ENCODE data around the gene YY1.
"Not testable (repeated sequence)": the region's sequence is repeated elsewhere in the genome, so short reads cannot be mapped to it uniquely, and the experiment has no call there.

YY1 gene
- total RNA-seq = 227 to 234 reads per million in 2 donors

- peak; percentile 100 for DNase-seq
Observed at GRCh38 chr14:100238419-100239210, at the start of gene YY1. YY1 (plus strand) TSS chr14:100239144; CDS start chr14:100239245, 101 bp downstream.

GRCh38 chr14:100190126-100190525, 48.8 kb upstream of the YY1 start:
- no peak for DNase-seq

GRCh38 chr14:100191584-100192249, 47.2 kb upstream of the YY1 start:
- no peak for DNase-seq

GRCh38 chr14:100192250-100192671, 46.7 kb upstream of the YY1 start:
- DNase-seq = no peak

GRCh38 chr14:100192672-100193416, 46.1 kb upstream of the YY1 start:
- DNase-seq = peak; percentile 98

GRCh38 chr14:100193417-100194357, 45.3 kb upstream of the YY1 start:
- DNase-seq = no peak

GRCh38 chr14:100199240-100199860, 39.6 kb upstream of the YY1 start:
- no peak for DNase-seq

GRCh38 chr14:100200311-100200710, 38.6 kb upstream of the YY1 start:
- DNase-seq = no peak

GRCh38 chr14:100201701-100202100, 37.2 kb upstream of the YY1 start:
- no peak for DNase-seq

- DNase-seq = no peak
Observed at GRCh38 chr14:100202712-100203111, 36.2 kb upstream of the YY1 start.

GRCh38 chr14:100203146-100203545, 35.8 kb upstream of the YY1 start:
- no peak for DNase-seq

- DNase-seq = no peak
Observed at GRCh38 chr14:100203962-100204834, 34.7 kb upstream of the YY1 start.

- DNase-seq = not testable (repeated sequence)
Observed at GRCh38 chr14:100204835-100205167, 34.1 kb upstream of the YY1 start.

GRCh38 chr14:100207588-100207987, 31.4 kb upstream of the YY1 start:
- DNase-seq = not testable (repeated sequence)

- DNase-seq = not testable (repeated sequence)
Observed at GRCh38 chr14:100208136-100208535, 30.8 kb upstream of the YY1 start.

GRCh38 chr14:100211366-100211765, 27.6 kb upstream of the YY1 start:
- no peak for DNase-seq

GRCh38 chr14:100211893-100212292, 27.1 kb upstream of the YY1 start:
- no peak for DNase-seq

- no peak for DNase-seq
Observed at GRCh38 chr14:100212476-100213333, 26.2 kb upstream of the YY1 start.

- DNase-seq = no peak
Observed at GRCh38 chr14:100213587-100213955, 25.4 kb upstream of the YY1 start.

All from activated gamma-delta T cell (primary cell).